Measurements from ENCODE around the gene TXLNA. TPM values are rescaled to one million over a fixed set of nuclear protein-coding genes. Genes with fewer than 3 reads are reported as not detected.
A peak's percentile ranks its signal among the peaks of the same experiment; 100 is the strongest.

Gene TXLNA
- polyA plus RNA-seq, 1 donor (not counting 4 experiments of a cell fraction or from before 2014, with no cell fraction given), result 20.0 TPM

GRCh38 chr1:32179193-32179442, 357 bp upstream of the TXLNA start:
- H2AFZ ChIP-seq (ENCODE audit: control insufficient read depth, low read length), result peak overlapping the region; percentile 4
- no peaks in the 10 kb centered on the region for H3K9me3 ChIP-seq (ENCODE audit: control insufficient read depth, low read depth, low read length)
- H3K9me1 ChIP-seq (ENCODE audit: control insufficient read depth, extremely low read depth, insufficient read depth, low read length), result peaks cover 3% of the 10 kb centered on the region
- peaks cover 9 to 28% of the 10 kb centered on the region in 2 experiments for H3K36me3 ChIP-seq (ENCODE audit: control insufficient read depth in 2 of 2, extremely low read depth in 1 of 2, insufficient read depth in 2 of 2, low read length in 2 of 2)
- FAIRE-seq (no peak), DNase-seq (ENCODE audit: low read depth, low spot score) (no peak)
- H3K4me2 ChIP-seq (ENCODE audit: control insufficient read depth, extremely low read depth, insufficient read depth, low read depth, low read length), result peak overlapping the region; percentile 87
- peak overlapping the region in 2 of 3 experiments; percentile 47 to 70 for H3K4me3 ChIP-seq (ENCODE audit: control insufficient read depth in 2 of 3, extremely low read depth in 1 of 3, insufficient read depth in 2 of 3, low read depth in 1 of 3, low read length in 3 of 3)
- H3K79me2 ChIP-seq (ENCODE audit: control insufficient read depth, insufficient read depth, low read length), result peaks cover 34% of the 10 kb centered on the region
- H3K27ac ChIP-seq (ENCODE audit: control insufficient read depth, insufficient read depth, low read length), result peak overlapping the region; percentile 90
- H3K9ac ChIP-seq (ENCODE audit: control insufficient read depth, extremely low read depth, insufficient read depth, low read length), result peak overlapping the region; percentile 90
- dilution Hi-C loops (cut with MboI; ENCODE audit: extremely low pct_ligation_motif_present, low sequenced_read_pairs), result no loop called here
- H3K4me1 ChIP-seq (ENCODE audit: control insufficient read depth, extremely low read depth, insufficient read depth, low read length), result peaks cover 19% of the 10 kb centered on the region
- H3K27me3 ChIP-seq (ENCODE audit: control insufficient read depth, extremely low read depth, insufficient read depth, low read length), result no peaks in the 10 kb centered on the region
- H4K20me1 ChIP-seq (ENCODE audit: control insufficient read depth, extremely low read depth, insufficient read depth, low read length), result no peaks in the 10 kb centered on the region
- TF ChIP-seq, protein P1, sequence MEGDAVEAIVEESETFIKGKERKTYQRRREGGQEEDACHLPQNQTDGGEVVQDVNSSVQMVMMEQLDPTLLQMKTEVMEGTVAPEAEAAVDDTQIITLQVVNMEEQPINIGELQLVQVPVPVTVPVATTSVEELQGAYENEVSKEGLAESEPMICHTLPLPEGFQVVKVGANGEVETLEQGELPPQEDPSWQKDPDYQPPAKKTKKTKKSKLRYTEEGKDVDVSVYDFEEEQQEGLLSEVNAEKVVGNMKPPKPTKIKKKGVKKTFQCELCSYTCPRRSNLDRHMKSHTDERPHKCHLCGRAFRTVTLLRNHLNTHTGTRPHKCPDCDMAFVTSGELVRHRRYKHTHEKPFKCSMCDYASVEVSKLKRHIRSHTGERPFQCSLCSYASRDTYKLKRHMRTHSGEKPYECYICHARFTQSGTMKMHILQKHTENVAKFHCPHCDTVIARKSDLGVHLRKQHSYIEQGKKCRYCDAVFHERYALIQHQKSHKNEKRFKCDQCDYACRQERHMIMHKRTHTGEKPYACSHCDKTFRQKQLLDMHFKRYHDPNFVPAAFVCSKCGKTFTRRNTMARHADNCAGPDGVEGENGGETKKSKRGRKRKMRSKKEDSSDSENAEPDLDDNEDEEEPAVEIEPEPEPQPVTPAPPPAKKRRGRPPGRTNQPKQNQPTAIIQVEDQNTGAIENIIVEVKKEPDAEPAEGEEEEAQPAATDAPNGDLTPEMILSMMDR (optimal IDR thresholded peaks at IDR 0.05 in 1 of 3, IDR thresholded peaks at IDR 0.05 in 1 of 3, conservative IDR thresholded peaks at IDR 0.05 in 1 of 3; ENCODE audit: extremely low read depth in 1 of 3, insufficient read depth in 2 of 3, low read length in 3 of 3), result no peak
- no peak for TF ChIP-seq EZH2 (IDR thresholded peaks at IDR 0.05; ENCODE audit: low read length)

DNA sequence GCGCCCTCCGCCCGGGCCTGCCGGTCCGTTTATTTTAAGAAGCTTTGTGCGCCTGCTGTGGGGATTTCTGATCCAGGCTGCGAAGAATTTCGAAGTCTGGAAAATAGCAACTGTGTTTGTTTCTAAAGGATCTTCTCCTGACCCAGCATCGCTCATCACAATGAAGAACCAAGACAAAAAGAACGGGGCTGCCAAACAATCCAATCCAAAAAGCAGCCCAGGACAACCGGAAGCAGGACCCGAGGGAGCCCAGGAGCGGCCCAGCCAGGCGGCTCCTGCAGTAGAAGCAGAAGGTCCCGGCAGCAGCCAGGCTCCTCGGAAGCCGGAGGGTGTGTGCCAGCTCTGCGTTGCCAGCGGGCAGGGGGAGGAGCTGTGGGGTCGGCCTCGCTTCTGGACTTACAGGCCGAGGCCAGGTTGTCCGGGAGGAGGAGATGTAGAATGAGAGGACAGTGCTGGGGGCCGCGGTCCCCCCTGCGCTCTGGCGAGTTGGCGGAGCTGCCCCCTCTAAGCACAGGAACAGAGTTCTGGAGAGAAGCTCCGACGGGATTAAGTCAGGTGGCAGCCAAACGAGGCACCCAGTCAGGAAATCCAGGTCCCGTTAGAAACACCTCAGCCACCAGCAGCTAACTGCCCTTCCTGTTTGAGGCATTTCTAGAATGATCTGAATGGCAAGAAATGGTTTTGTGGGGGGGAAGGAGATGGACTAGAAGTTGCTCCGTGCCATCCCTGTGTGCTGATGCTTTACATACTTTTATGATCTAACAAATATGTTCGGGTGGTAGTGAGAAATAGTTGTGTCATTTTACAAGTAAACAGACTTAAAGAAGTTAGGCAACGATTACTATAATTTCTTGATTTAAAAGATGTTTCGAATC, 948 bp downstream of the TXLNA start:
- dilution Hi-C loops (cut with MboI; ENCODE audit: extremely low pct_ligation_motif_present, low sequenced_read_pairs), result no loop called here

More for the DNA sequence above, 948 bp downstream of the TXLNA start:
- H3K4me2 ChIP-seq (ENCODE audit: control insufficient read depth, extremely low read depth, insufficient read depth, low read depth, low read length), result peak overlapping the region; percentile 87
- peaks cover 10 to 31% of the 10 kb centered on the region in 2 experiments for H3K36me3 ChIP-seq (ENCODE audit: control insufficient read depth in 2 of 2, extremely low read depth in 1 of 2, insufficient read depth in 2 of 2, low read length in 2 of 2)
- H3K9ac ChIP-seq (ENCODE audit: control insufficient read depth, extremely low read depth, insufficient read depth, low read length), result peak overlapping the region; percentile 90
- H3K4me1 ChIP-seq (ENCODE audit: control insufficient read depth, extremely low read depth, insufficient read depth, low read length), result peaks cover 19% of the 10 kb centered on the region
- no peaks in the 10 kb centered on the region for H3K9me3 ChIP-seq (ENCODE audit: control insufficient read depth, low read depth, low read length)
- H3K27ac ChIP-seq (ENCODE audit: control insufficient read depth, insufficient read depth, low read length), result peak overlapping the region; percentile 90
- H3K4me3 ChIP-seq (ENCODE audit: control insufficient read depth in 2 of 3, extremely low read depth in 1 of 3, insufficient read depth in 2 of 3, low read depth in 1 of 3, low read length in 3 of 3), result peak overlapping the region; percentile 47 to 95 (median 70)
- TF ChIP-seq, protein P1 (optimal IDR thresholded peaks at IDR 0.05 in 1 of 3, IDR thresholded peaks at IDR 0.05 in 1 of 3, conservative IDR thresholded peaks at IDR 0.05 in 1 of 3; ENCODE audit: extremely low read depth in 1 of 3, insufficient read depth in 2 of 3, low read length in 3 of 3), result no peak
- TF ChIP-seq EZH2 (IDR thresholded peaks at IDR 0.05; ENCODE audit: low read length), result no peak
- H2AFZ ChIP-seq (ENCODE audit: control insufficient read depth, low read length), result peak overlapping the region; percentile 37
- H3K9me1 ChIP-seq (ENCODE audit: control insufficient read depth, extremely low read depth, insufficient read depth, low read length), result peaks cover 3% of the 10 kb centered on the region
- no peaks in the 10 kb centered on the region for H4K20me1 ChIP-seq (ENCODE audit: control insufficient read depth, extremely low read depth, insufficient read depth, low read length)
- H3K27me3 ChIP-seq (ENCODE audit: control insufficient read depth, extremely low read depth, insufficient read depth, low read length), result no peaks in the 10 kb centered on the region
- no peak for FAIRE-seq
- peaks cover 44% of the 10 kb centered on the region for H3K79me2 ChIP-seq (ENCODE audit: control insufficient read depth, insufficient read depth, low read length)
- DNase-seq (ENCODE audit: low read depth, low spot score), result no peak

Measured in keratinocyte (primary cell).